PC-3 (cell line): ENCODE data around the gene ADAMTSL3.

Source experiments
- EZH2 ChIP-seq: fragments of 300-600 bp; sonication (generic); IDR thresholded peaks from one replicate; pipeline ENCODE4 v1.6.1; 2017; ENCODE audit warnings: antibody characterized with exemption, mild to moderate bottlenecking, low read length; ENCODE audit not compliant: unreplicated experiment
- EZH2phosphoT487 ChIP-seq: fragments of 300-600 bp; sonication (generic); IDR thresholded peaks from 2 replicates; pipeline ENCODE4 v1.6.1; 2018; ENCODE audit warnings: mild to moderate bottlenecking, antibody characterized with exemption, low read length, borderline replicate concordance
- TF ChIP-seq, protein P1 (sequence below): fragments of 300-600 bp; sonication (generic); conservative IDR thresholded peaks from 2 replicates; pipeline ENCODE4 v1.5.1; 2017; ENCODE audit warnings: antibody characterized with exemption, low read depth, mild to moderate bottlenecking, low read length

DNA sequence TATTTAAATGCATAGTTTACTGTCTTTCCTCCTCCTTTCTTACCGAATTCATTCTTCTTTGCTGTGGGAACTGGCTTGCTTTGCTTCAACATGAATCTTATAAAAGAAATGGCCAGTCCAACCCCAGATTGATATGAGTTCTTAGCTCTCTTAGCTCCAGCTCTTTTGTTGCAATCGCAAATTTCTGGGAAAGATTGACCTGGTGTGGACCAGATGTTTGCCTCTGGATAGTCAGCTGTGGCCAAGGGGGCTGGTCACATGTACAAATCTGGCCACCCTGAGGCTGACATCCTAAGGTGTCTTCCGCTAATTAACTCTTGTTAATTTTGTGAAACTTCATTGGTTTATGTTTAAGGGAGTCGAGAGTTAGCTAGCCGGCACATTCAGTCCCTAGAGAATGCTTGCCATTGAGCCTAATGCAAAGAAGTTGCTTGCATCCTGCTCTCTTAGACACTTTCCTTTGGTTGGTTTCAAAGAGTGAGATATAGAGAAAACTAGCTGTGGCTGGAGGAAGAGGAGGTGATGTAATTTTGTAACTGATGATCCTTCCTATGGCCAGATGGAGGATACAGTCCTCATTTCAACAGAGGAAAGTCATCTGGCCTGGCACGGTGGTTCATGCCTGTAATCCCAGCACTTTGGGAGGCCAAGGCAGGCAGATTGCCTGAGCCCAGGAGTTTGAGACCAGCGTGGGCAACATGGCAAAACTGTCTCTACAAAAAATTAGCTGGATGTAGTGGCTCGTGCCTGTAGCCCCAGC lies 162.4 kb downstream of the ADAMTSL3 start:
- TF ChIP-seq, protein P1, sequence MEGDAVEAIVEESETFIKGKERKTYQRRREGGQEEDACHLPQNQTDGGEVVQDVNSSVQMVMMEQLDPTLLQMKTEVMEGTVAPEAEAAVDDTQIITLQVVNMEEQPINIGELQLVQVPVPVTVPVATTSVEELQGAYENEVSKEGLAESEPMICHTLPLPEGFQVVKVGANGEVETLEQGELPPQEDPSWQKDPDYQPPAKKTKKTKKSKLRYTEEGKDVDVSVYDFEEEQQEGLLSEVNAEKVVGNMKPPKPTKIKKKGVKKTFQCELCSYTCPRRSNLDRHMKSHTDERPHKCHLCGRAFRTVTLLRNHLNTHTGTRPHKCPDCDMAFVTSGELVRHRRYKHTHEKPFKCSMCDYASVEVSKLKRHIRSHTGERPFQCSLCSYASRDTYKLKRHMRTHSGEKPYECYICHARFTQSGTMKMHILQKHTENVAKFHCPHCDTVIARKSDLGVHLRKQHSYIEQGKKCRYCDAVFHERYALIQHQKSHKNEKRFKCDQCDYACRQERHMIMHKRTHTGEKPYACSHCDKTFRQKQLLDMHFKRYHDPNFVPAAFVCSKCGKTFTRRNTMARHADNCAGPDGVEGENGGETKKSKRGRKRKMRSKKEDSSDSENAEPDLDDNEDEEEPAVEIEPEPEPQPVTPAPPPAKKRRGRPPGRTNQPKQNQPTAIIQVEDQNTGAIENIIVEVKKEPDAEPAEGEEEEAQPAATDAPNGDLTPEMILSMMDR, result no peak
- no peak for TF ChIP-seq EZH2
- no peak for TF ChIP-seq EZH2phosphoT487
